GM23338 (cell line): ENCODE results near the gene NKX6-1. TPM values are rescaled to one million over a fixed set of nuclear protein-coding genes. Genes with fewer than 3 reads are reported as not detected.

ENCODE experiments used
- ATAC-seq: fragments of 200-7000 bp; cut with Tn5 transposase; 3 replicates; pipeline ENCODE4 v1.9.1; 2020
- DNase-seq: peaks from one replicate; pipeline ENCODE4 v3.0.0-alpha.2; 2015; ENCODE audit warnings: low spot score
- H2AFZ ChIP-seq: fragments of 200-600 bp; sonication (generic); 2 replicates; pipeline ENCODE4 v1.8.0; 2016; ENCODE audit warnings: antibody characterized with exemption, mild to moderate bottlenecking, moderate library complexity
- H3F3A ChIP-seq: fragments of 200-600 bp; sonication (generic); replicated peaks from 2 replicates; pipeline ENCODE4 v1.8.0; 2017; ENCODE audit warnings: antibody characterized with exemption, mixed run types, low read depth
- H3K27ac ChIP-seq: fragments of 200-600 bp; sonication (generic); 2 replicates; pipeline ENCODE4 v1.6.1; 2016; ENCODE audit warnings: low read depth
- H3K27me3 ChIP-seq: fragments of 200-600 bp; sonication (generic); 2 replicates; pipeline ENCODE4 v1.8.0; 2016; ENCODE audit warnings: mild to moderate bottlenecking, mixed run types, moderate library complexity; ENCODE audit not compliant: insufficient read depth
- H3K36me3 ChIP-seq: fragments of 200-600 bp; sonication (generic); 2 replicates; pipeline ENCODE4 v1.8.0; 2016; ENCODE audit warnings: mild to moderate bottlenecking; ENCODE audit not compliant: insufficient read depth
- H3K4me1 ChIP-seq: fragments of 200-600 bp; sonication (generic); 2 replicates; pipeline ENCODE4 v1.8.0; 2016; ENCODE audit warnings: mild to moderate bottlenecking, moderate library complexity; ENCODE audit not compliant: insufficient read depth
- H3K4me2 ChIP-seq: fragments of 200-600 bp; sonication (generic); 2 replicates; pipeline ENCODE4 v1.7.1; 2017; ENCODE audit warnings: mixed run types
- H3K4me3 ChIP-seq: fragments of 200-600 bp; sonication (generic); 2 replicates; pipeline ENCODE4 v1.6.1; 2016; ENCODE audit warnings: mixed run types
- H3K79me2 ChIP-seq: fragments of 200-600 bp; sonication (generic); replicated peaks from 2 replicates; pipeline ENCODE4 v1.8.0; 2017; ENCODE audit warnings: mild to moderate bottlenecking; ENCODE audit not compliant: insufficient read depth
- H3K9me2 ChIP-seq: fragments of 200-600 bp; sonication (generic); 2 replicates; pipeline ENCODE4 v1.8.0; 2017; ENCODE audit not compliant: insufficient read depth
- H4K20me1 ChIP-seq: fragments of 200-600 bp; sonication (generic); replicated peaks from 2 replicates; pipeline ENCODE4 v1.8.0; 2017; ENCODE audit warnings: mild to moderate bottlenecking; ENCODE audit not compliant: insufficient read depth
- H3K27ac Mint-ChIP-seq: 2 replicates; pipeline ENCODE4 v1.8.0; 2020; ENCODE audit warnings: inconsistent platforms, mild to moderate bottlenecking, moderate library complexity, mixed read lengths
- H3K27me3 Mint-ChIP-seq: 3 replicates; pipeline ENCODE4 v1.8.0; 2022; ENCODE audit warnings: low read depth, mild to moderate bottlenecking, moderate library complexity, mixed read lengths, inconsistent platforms; ENCODE audit not compliant: insufficient read depth, poor library complexity
- H3K36me3 Mint-ChIP-seq: 3 replicates; pipeline ENCODE4 v1.8.0; 2021; ENCODE audit warnings: low read depth, mild to moderate bottlenecking, inconsistent platforms, moderate library complexity, mixed read lengths
- H3K4me1 Mint-ChIP-seq: 3 replicates; pipeline ENCODE4 v1.8.0; 2020; ENCODE audit warnings: mild to moderate bottlenecking, inconsistent platforms, mixed read lengths
- H3K4me3 Mint-ChIP-seq: 3 replicates; pipeline ENCODE4 v1.8.0; 2021; ENCODE audit warnings: moderate library complexity, mild to moderate bottlenecking, inconsistent platforms, mixed read lengths
- H3K9me3 Mint-ChIP-seq: 3 replicates; pipeline ENCODE4 v1.8.0; 2020; ENCODE audit warnings: moderate library complexity, mild to moderate bottlenecking, inconsistent platforms, mixed read lengths
- CREB1 ChIP-seq: fragments of 250-450 bp; sonication (Bioruptor Pico); IDR thresholded peaks from 2 replicates; pipeline ENCODE4 v1.5.0; 2020; ENCODE audit warnings: low read depth, mild to moderate bottlenecking, moderate library complexity
- CTCF ChIP-seq, 2 experiments: fragments of 200-600 bp in 1 of 2; sonication (generic) in 1 of 2; conservative IDR thresholded peaks; 2 replicates each; pipeline versions ENCODE4 v1.5.1 to v1.6.1; 2016 to 2017; ENCODE audit warnings: antibody characterized with exemption in 2 of 2, low read depth in 2 of 2, mild to moderate bottlenecking in 2 of 2, moderate library complexity in 1 of 2
- ETS1 ChIP-seq: IDR thresholded peaks from 2 replicates; pipeline ENCODE4 v1.6.1; 2016; ENCODE audit warnings: antibody characterized with exemption
- EZH2 ChIP-seq: fragments of 200-600 bp; sonication (generic); IDR thresholded peaks from one replicate; pipeline ENCODE4 v1.8.0; 2017; ENCODE audit warnings: antibody characterized with exemption, mild to moderate bottlenecking, low read depth; ENCODE audit not compliant: unreplicated experiment
- EZH2phosphoT487 ChIP-seq: fragments of 200-600 bp; sonication (generic); IDR thresholded peaks from one replicate; pipeline ENCODE4 v1.8.1; 2018; ENCODE audit warnings: antibody characterized with exemption; ENCODE audit not compliant: unreplicated experiment
- JUNB ChIP-seq: IDR thresholded peaks from one replicate; pipeline ENCODE4 v1.6.1; 2016; ENCODE audit warnings: antibody characterized with exemption; ENCODE audit not compliant: unreplicated experiment
- NANOG ChIP-seq: IDR thresholded peaks from 2 replicates; pipeline ENCODE4 v1.6.1; 2016; ENCODE audit warnings: antibody characterized with exemption, borderline replicate concordance
- POLR2AphosphoS5 ChIP-seq: IDR thresholded peaks from 2 replicates; pipeline ENCODE4 v1.6.1; 2016; ENCODE audit warnings: antibody characterized with exemption, low read depth
- STAT1 ChIP-seq: IDR thresholded peaks from one replicate; pipeline ENCODE4 v1.6.1; 2016; ENCODE audit warnings: antibody characterized with exemption; ENCODE audit not compliant: unreplicated experiment
- ZNF114 ChIP-seq: fragments of 250-450 bp; sonication (Bioruptor Pico); IDR thresholded peaks from 2 replicates; pipeline ENCODE4 v1.5.0; 2020; ENCODE audit warnings: mild to moderate bottlenecking, moderate library complexity
- ZNF331 ChIP-seq: fragments of 250-450 bp; sonication (Bioruptor Pico); IDR thresholded peaks from 2 replicates; pipeline ENCODE4 v1.5.0; 2020; ENCODE audit warnings: low read depth, mild to moderate bottlenecking, moderate library complexity
- ZNF462 ChIP-seq: fragments of 250-450 bp; sonication (Bioruptor Pico); IDR thresholded peaks from 2 replicates; pipeline ENCODE4 v1.5.0; 2020; ENCODE audit warnings: mild to moderate bottlenecking, moderate library complexity
- polyA plus RNA-seq: library from polyadenylated mRNA; unstranded; fragments of >200 nt; fragmentation: Nextera tagmentation; extraction: Ambion mirVana; gene quantifications from 2 replicates; pipeline ENCODE4 v1.2.1, GENCODE V29; 2016
- total RNA-seq: library from RNA; depleted of rRNA; stranded (reverse); fragments of >200 nt; shearing (Covaris generic); gene quantifications from 2 replicates; pipeline ENCODE4 v1.2.3, GENCODE V29; 2014
- TF ChIP-seq, protein P1 (sequence below): IDR thresholded peaks from one replicate; pipeline ENCODE4 v1.6.1; 2018; ENCODE audit warnings: antibody characterized with exemption; ENCODE audit not compliant: unreplicated experiment

The NKX6-1 gene
- total and polyA plus RNA-seq, 2 experiments from 2014 or later: 0.07 TPM; not detected in 1

GRCh38 chr4:84504821-84505220, 5.7 kb upstream of the NKX6-1 start:
- DNase-seq: no peak
- Histone ChIP-seq H3K27ac (no peak overlapping the region), H3K4me3 (no peak overlapping the region), H4K20me1 (peaks cover 10% of the 10 kb centered on the region; the same call in 1 of the 2 replicates), H3K36me3 (no peaks in the 10 kb centered on the region), H3K4me1 (peaks cover 42% of the 10 kb centered on the region), H3F3A (peaks cover 35% of the 10 kb centered on the region), H2AFZ (no peak overlapping the region), H3K79me2 (no peaks in the 10 kb centered on the region), H3K4me2 (no peak overlapping the region), H3K9me2 (no peaks in the 10 kb centered on the region), H3K27me3 (peaks cover 53% of the 10 kb centered on the region)
- TF ChIP-seq STAT1: no peak
- TF ChIP-seq EZH2: no peak
- TF ChIP-seq, protein P1, sequence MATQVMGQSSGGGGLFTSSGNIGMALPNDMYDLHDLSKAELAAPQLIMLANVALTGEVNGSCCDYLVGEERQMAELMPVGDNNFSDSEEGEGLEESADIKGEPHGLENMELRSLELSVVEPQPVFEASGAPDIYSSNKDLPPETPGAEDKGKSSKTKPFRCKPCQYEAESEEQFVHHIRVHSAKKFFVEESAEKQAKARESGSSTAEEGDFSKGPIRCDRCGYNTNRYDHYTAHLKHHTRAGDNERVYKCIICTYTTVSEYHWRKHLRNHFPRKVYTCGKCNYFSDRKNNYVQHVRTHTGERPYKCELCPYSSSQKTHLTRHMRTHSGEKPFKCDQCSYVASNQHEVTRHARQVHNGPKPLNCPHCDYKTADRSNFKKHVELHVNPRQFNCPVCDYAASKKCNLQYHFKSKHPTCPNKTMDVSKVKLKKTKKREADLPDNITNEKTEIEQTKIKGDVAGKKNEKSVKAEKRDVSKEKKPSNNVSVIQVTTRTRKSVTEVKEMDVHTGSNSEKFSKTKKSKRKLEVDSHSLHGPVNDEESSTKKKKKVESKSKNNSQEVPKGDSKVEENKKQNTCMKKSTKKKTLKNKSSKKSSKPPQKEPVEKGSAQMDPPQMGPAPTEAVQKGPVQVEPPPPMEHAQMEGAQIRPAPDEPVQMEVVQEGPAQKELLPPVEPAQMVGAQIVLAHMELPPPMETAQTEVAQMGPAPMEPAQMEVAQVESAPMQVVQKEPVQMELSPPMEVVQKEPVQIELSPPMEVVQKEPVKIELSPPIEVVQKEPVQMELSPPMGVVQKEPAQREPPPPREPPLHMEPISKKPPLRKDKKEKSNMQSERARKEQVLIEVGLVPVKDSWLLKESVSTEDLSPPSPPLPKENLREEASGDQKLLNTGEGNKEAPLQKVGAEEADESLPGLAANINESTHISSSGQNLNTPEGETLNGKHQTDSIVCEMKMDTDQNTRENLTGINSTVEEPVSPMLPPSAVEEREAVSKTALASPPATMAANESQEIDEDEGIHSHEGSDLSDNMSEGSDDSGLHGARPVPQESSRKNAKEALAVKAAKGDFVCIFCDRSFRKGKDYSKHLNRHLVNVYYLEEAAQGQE: no peak
- no peak for TF ChIP-seq CTCF (conservative IDR thresholded peaks at IDR 0.05; ENCODE audit: low read depth in 2 of 2)
- no peak for TF ChIP-seq POLR2AphosphoS5
- no peak for TF ChIP-seq JUNB
- no peak for TF ChIP-seq ZNF462 (CRISPR knock-in tag)
- TF ChIP-seq ETS1: no peak
- no peak for TF ChIP-seq NANOG
- TF ChIP-seq EZH2phosphoT487: no peak
- TF ChIP-seq ZNF114 (CRISPR knock-in tag): no peak
- TF ChIP-seq CREB1: no peak
- TF ChIP-seq ZNF331 (CRISPR knock-in tag): no peak
- H3K27me3 Mint-ChIP-seq: peaks cover 49% of the 10 kb centered on the region
- H3K9me3 Mint-ChIP-seq: no peaks in the 10 kb centered on the region
- no peak overlapping the region for H3K27ac Mint-ChIP-seq
- ATAC-seq: no peak
- H3K4me3 Mint-ChIP-seq: no peak overlapping the region
- no peaks in the 10 kb centered on the region; the same call in 2 of the 3 replicates for H3K36me3 Mint-ChIP-seq
- H3K4me1 Mint-ChIP-seq: peaks cover 46% of the 10 kb centered on the region
